Measurements from ENCODE around the gene CHMP4A.

Gene CHMP4A

GRCh38 chr14:24198814-24199524 is 14.3 kb downstream of the CHMP4A start:
- Histone ChIP-seq H3K27me3 (no peaks in the 10 kb centered on the region), H3K4me3 (ENCODE audit: low read depth, low read length) (no peak overlapping the region), H3K4me1 (no peaks in the 10 kb centered on the region), H3K9me3 (no peaks in the 10 kb centered on the region), H3K36me3 (peaks cover 11% of the 10 kb centered on the region; the same call in 1 of the 2 replicates)
- DNase-seq, result no peak
- no peak for TF ChIP-seq CTCF (IDR thresholded peaks at IDR 0.05; ENCODE audit: low read depth, low read length)

GRCh38 chr14:24197056-24197450 is 16.2 kb downstream of the CHMP4A start:
- DNase-seq, result no peak
- no peak for TF ChIP-seq CTCF (IDR thresholded peaks at IDR 0.05; ENCODE audit: low read depth, low read length)
- Histone ChIP-seq H3K9me3 (no peaks in the 10 kb centered on the region), H3K27me3 (no peaks in the 10 kb centered on the region), H3K4me3 (ENCODE audit: low read depth, low read length) (no peak overlapping the region), H3K36me3 (peaks cover 22% of the 10 kb centered on the region), H3K4me1 (no peaks in the 10 kb centered on the region)

GRCh38 chr14:24196071-24197055 is 16.9 kb downstream of the CHMP4A start:
- Histone ChIP-seq H3K27me3 (no peaks in the 10 kb centered on the region), H3K4me1 (no peaks in the 10 kb centered on the region), H3K4me3 (ENCODE audit: low read depth, low read length) (peak overlapping the region; percentile 94), H3K36me3 (peaks cover 19% of the 10 kb centered on the region), H3K9me3 (no peaks in the 10 kb centered on the region)
- no peak for DNase-seq
- TF ChIP-seq CTCF (IDR thresholded peaks at IDR 0.05; ENCODE audit: low read depth, low read length), result no peak

- H3K4me3 ChIP-seq (ENCODE audit: low read depth, low read length), result peak within 1 kb of the TSS; percentile 94
- H3K4me1 ChIP-seq, result no peaks in the 10 kb centered on the region
- peaks cover 14% of the 10 kb centered on the region for H3K36me3 ChIP-seq
- H3K27me3 ChIP-seq, result no peaks in the 10 kb centered on the region
- peak; percentile 90 for DNase-seq
- TF ChIP-seq CTCF (IDR thresholded peaks at IDR 0.05; ENCODE audit: low read depth, low read length), result no peak
- H3K9me3 ChIP-seq, result no peaks in the 10 kb centered on the region
Measured at GRCh38 chr14:24195186-24196070, 17.9 kb downstream of the CHMP4A start, which contains the start of gene TM9SF1. Gene TM9SF1, minus strand, starts transcription at chr14:24195441. Its CDS starts 422 bp downstream, at chr14:24195019.

GRCh38 chr14:24194873-24195185 is 18.5 kb downstream of the CHMP4A start:
- H3K4me3 ChIP-seq (ENCODE audit: low read depth, low read length), result peak overlapping the region; percentile 94
- H3K36me3 ChIP-seq, result peaks cover 14% of the 10 kb centered on the region
- DNase-seq, result no peak
- TF ChIP-seq CTCF (IDR thresholded peaks at IDR 0.05; ENCODE audit: low read depth, low read length), result no peak
- H3K4me1 ChIP-seq, result no peaks in the 10 kb centered on the region
- no peaks in the 10 kb centered on the region for H3K27me3 ChIP-seq
- H3K9me3 ChIP-seq, result no peaks in the 10 kb centered on the region

Measured in BE2C (cell line).